Measurements from ENCODE around the gene CAV3. TPM values are rescaled to one million over a fixed set of nuclear protein-coding genes. Genes with fewer than 3 reads are reported as not detected.

The CAV3 gene
- total RNA-seq, 4 donors from 2014 or later, result not detected

GRCh38 chr3:8767667-8768363 lies 34.2 kb downstream of the CAV3 start:
- Histone ChIP-seq H3K27me3 (peaks cover 67% of the 10 kb centered on the region), H3K4me3 (peak overlapping the region in 1 of 2 donors; percentile 26), H3K36me3 (no peaks in the 10 kb centered on the region), H3K9me3 (no peaks in the 10 kb centered on the region), H3K27ac (no peak overlapping the region), H3K4me1 (peaks cover 0 to 29% (median 5%) of the 10 kb centered on the region in 3 donors)
- no peak for TF ChIP-seq POLR2A (IDR thresholded peaks at IDR 0.05)
- no peak for TF ChIP-seq POLR2AphosphoS5 (IDR thresholded peaks at IDR 0.05)
- ATAC-seq, result no peak
- WGBS, 2 donors (ENCODE audit: low coverage in 1 of 2), result 0% methylated on average over 1 of the region's 74 CpGs; no CpG with 5 or more reads in 1 of the 2 donors

- peak overlapping the region in 1 of 2 donors; percentile 42 for H3K4me3 ChIP-seq
- 5 to 14% methylated on average over 7 to 9 of the region's 36 CpGs for WGBS, 2 donors (ENCODE audit: low coverage in 1 of 2)
- peaks cover 0 to 29% (median 5%) of the 10 kb centered on the region in 3 donors for H3K4me1 ChIP-seq
- no peak for ATAC-seq
- H3K9me3 ChIP-seq, result no peaks in the 10 kb centered on the region
- TF ChIP-seq EP300 (IDR thresholded peaks at IDR 0.05) (no peak), POLR2A (IDR thresholded peaks at IDR 0.05) (no peak), POLR2AphosphoS5 (IDR thresholded peaks at IDR 0.05) (no peak)
- TF ChIP-seq, protein P1, sequence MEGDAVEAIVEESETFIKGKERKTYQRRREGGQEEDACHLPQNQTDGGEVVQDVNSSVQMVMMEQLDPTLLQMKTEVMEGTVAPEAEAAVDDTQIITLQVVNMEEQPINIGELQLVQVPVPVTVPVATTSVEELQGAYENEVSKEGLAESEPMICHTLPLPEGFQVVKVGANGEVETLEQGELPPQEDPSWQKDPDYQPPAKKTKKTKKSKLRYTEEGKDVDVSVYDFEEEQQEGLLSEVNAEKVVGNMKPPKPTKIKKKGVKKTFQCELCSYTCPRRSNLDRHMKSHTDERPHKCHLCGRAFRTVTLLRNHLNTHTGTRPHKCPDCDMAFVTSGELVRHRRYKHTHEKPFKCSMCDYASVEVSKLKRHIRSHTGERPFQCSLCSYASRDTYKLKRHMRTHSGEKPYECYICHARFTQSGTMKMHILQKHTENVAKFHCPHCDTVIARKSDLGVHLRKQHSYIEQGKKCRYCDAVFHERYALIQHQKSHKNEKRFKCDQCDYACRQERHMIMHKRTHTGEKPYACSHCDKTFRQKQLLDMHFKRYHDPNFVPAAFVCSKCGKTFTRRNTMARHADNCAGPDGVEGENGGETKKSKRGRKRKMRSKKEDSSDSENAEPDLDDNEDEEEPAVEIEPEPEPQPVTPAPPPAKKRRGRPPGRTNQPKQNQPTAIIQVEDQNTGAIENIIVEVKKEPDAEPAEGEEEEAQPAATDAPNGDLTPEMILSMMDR (IDR thresholded peaks at IDR 0.05), result no peak
- peaks cover 67% of the 10 kb centered on the region for H3K27me3 ChIP-seq
- no peaks in the 10 kb centered on the region for H3K36me3 ChIP-seq
- H3K27ac ChIP-seq, result no peak overlapping the region
Measured at GRCh38 chr3:8768364-8769087, 34.9 kb downstream of the CAV3 start.

DNA sequence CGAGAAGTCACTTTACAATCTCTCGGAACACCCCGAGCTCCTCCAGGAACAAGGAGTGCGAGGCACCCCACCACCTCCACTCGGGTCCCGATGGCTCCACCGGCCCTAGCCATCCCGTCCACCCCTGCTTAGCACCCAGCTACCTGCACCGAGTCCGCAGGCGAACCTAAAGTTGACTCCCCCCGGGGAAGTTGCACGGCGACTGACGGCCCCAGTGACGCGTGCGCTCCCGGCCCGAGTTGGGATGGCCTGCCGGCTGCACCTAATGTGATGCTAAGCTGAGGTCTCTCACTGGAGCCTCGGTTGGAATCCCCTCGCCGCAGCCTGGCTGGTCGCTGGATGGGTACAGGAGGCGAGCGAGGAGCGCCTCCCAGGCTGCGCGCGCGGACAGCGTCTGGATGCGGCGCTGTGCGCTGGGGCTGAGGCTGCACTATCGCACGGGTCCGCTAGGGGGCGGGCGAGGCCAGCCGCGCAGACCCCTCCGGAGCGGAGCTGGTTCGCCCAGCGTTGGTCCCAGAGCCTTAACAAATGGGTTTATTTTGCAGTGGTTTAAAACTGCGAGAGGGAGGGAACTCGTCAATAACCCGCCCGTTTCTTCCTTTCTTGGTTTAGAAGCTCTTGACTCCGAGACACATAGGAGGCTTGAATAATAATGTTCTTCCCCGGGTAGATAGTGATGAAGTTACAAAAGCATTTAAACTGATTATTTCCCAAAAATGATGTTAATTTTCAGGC lies 35.7 kb downstream of the CAV3 start, which contains the start of gene OXTR:
Gene OXTR, minus strand, starts transcription at position 526 of the 735 bp plus-strand sequence. CDS start 1,426 bp downstream, outside the sequence.
- ATAC-seq, result peak; percentile 77
- WGBS, 2 donors (ENCODE audit: low coverage in 1 of 2), result 0% methylated on average over 5 to 6 of the region's 53 CpGs
- Histone ChIP-seq H3K4me1 (peaks cover 0 to 32% (median 5%) of the 10 kb centered on the region in 3 donors), H3K27ac (no peak within 1 kb of the TSS), H3K36me3 (no peaks in the 10 kb centered on the region), H3K27me3 (peaks cover 67% of the 10 kb centered on the region), H3K4me3 (peak within 1 kb of the TSS in 1 of 2 donors; percentile 42), H3K9me3 (no peaks in the 10 kb centered on the region)
- TF ChIP-seq, protein P1 (IDR thresholded peaks at IDR 0.05), result peak in 3 of 4 experiments; percentile 72 to 99 (median 90)
- TF ChIP-seq EP300 (IDR thresholded peaks at IDR 0.05), result no peak

- peaks cover 0 to 12% (median 0%) of the 10 kb centered on the region in 3 donors for H3K4me1 ChIP-seq
- H3K9me3 ChIP-seq, result no peaks in the 10 kb centered on the region
- TF ChIP-seq POLR2A (IDR thresholded peaks at IDR 0.05) (no peak), POLR2AphosphoS5 (IDR thresholded peaks at IDR 0.05) (no peak), EP300 (IDR thresholded peaks at IDR 0.05) (no peak)
- TF ChIP-seq, protein P1 (IDR thresholded peaks at IDR 0.05), result no peak
- no peak overlapping the region for H3K27ac ChIP-seq
- H3K36me3 ChIP-seq, result no peaks in the 10 kb centered on the region
- H3K27me3 ChIP-seq, result peaks cover 55% of the 10 kb centered on the region
- ATAC-seq, result no peak
- no peak overlapping the region for H3K4me3 ChIP-seq
- WGBS, 2 donors (ENCODE audit: low coverage in 1 of 2), result 79% methylated on average over 4 of the region's 5 CpGs; no CpG with 5 or more reads in 1 of the 2 donors
Measured at GRCh38 chr3:8773941-8774542, 40.4 kb downstream of the CAV3 start.

- Histone ChIP-seq H3K4me1 (peaks cover 0 to 3% (median 0%) of the 10 kb centered on the region in 3 donors), H3K27me3 (peaks cover 43% of the 10 kb centered on the region), H3K27ac (no peak overlapping the region), H3K9me3 (no peaks in the 10 kb centered on the region), H3K4me3 (no peak overlapping the region), H3K36me3 (no peaks in the 10 kb centered on the region)
- TF ChIP-seq, protein P1 (IDR thresholded peaks at IDR 0.05), result no peak
- TF ChIP-seq EP300 (IDR thresholded peaks at IDR 0.05), result no peak
- no peak for TF ChIP-seq POLR2AphosphoS5 (IDR thresholded peaks at IDR 0.05)
- no peak for TF ChIP-seq POLR2A (IDR thresholded peaks at IDR 0.05)
- ATAC-seq, result no peak
- 70 to 90% methylated on average over 5 of the region's 5 CpGs for WGBS, 2 donors (ENCODE audit: low coverage in 1 of 2)
Measured at GRCh38 chr3:8775181-8775580, 41.6 kb downstream of the CAV3 start.
